Fibroblast of mammary gland (primary cell): ENCODE data around the gene ZSCAN9.

Experiments
- DNase-seq: peaks from one replicate; pipeline ENCODE4 v3.0.0-alpha.2; 2010; ENCODE audit warnings: low read depth
- H3K4me3 ChIP-seq: 2 replicates; pipeline ENCODE4 v1.5.1; 2011; ENCODE audit warnings: low read depth, mild to moderate bottlenecking, low read length, moderate library complexity; ENCODE audit not compliant: control insufficient read depth
- CTCF ChIP-seq: conservative IDR thresholded peaks from 2 replicates; pipeline ENCODE4 v1.5.1; 2011; ENCODE audit warnings: low read depth, low read length, inconsistent platforms; ENCODE audit not compliant: control insufficient read depth, insufficient read depth

The ZSCAN9 gene

GRCh38 chr6:28220257-28221133, 4.6 kb upstream of the ZSCAN9 start:
- no peak for DNase-seq
- no peak for TF ChIP-seq CTCF
- H3K4me3 ChIP-seq = no peak overlapping the region

- H3K4me3 ChIP-seq = peak overlapping the region; percentile 78
- no peak for DNase-seq
- TF ChIP-seq CTCF = no peak
These were observed 682 bp upstream of the ZSCAN9 start for GRCh38 chr6:28224131-28225055.

GRCh38 chr6:28226460-28226859, 1.4 kb downstream of the ZSCAN9 start:
- no peak overlapping the region for H3K4me3 ChIP-seq
- DNase-seq = no peak
- TF ChIP-seq CTCF = no peak

- TF ChIP-seq CTCF = no peak
- H3K4me3 ChIP-seq = no peak overlapping the region
- no peak for DNase-seq
These were observed 7.7 kb downstream of the ZSCAN9 start for GRCh38 chr6:28232785-28233184.

- no peak overlapping the region for H3K4me3 ChIP-seq
- TF ChIP-seq CTCF = no peak
These were observed 10.9 kb downstream of the ZSCAN9 start for GRCh38 chr6:28235912-28236452.

GRCh38 chr6:28239636-28240035, 14.6 kb downstream of the ZSCAN9 start:
- no peak for TF ChIP-seq CTCF
- DNase-seq = no peak
- H3K4me3 ChIP-seq = no peak overlapping the region

More at GRCh38 chr6:28235912-28236452, 10.9 kb downstream of the ZSCAN9 start:
- no peak for DNase-seq
